ENCODE data around the gene IRAK1.
"Not testable (repeated sequence)": the region's sequence is repeated elsewhere in the genome, so short reads cannot be mapped to it uniquely, and the experiment has no call there.

IRAK1 gene

DNA sequence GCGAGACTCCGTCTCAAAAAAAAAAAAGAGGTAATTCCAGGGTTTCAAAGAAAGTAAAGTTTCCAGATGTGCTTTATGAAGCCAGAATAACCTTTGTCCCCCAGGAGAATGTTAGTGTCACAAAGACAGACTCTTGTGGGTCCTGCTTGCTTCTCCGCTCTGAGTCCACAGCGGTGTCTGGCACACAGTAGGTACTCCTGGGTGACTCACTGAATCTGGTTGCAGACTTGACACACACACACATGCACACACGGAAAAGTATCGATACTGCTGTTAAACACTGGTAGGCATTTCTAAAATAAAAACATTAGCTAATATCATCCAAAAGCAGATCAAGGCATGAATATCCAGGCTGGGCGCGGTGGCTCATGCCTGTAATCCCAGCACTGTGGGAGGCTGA lies 24.2 kb downstream of the IRAK1 start:
- TF ChIP-seq, protein P1, sequence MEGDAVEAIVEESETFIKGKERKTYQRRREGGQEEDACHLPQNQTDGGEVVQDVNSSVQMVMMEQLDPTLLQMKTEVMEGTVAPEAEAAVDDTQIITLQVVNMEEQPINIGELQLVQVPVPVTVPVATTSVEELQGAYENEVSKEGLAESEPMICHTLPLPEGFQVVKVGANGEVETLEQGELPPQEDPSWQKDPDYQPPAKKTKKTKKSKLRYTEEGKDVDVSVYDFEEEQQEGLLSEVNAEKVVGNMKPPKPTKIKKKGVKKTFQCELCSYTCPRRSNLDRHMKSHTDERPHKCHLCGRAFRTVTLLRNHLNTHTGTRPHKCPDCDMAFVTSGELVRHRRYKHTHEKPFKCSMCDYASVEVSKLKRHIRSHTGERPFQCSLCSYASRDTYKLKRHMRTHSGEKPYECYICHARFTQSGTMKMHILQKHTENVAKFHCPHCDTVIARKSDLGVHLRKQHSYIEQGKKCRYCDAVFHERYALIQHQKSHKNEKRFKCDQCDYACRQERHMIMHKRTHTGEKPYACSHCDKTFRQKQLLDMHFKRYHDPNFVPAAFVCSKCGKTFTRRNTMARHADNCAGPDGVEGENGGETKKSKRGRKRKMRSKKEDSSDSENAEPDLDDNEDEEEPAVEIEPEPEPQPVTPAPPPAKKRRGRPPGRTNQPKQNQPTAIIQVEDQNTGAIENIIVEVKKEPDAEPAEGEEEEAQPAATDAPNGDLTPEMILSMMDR (IDR thresholded peaks at IDR 0.05), result no peak
- TF ChIP-seq ZFX (IDR thresholded peaks at IDR 0.05; ENCODE audit: borderline replicate concordance), result no peak
- no peak overlapping the region for H3K27ac ChIP-seq

DNA sequence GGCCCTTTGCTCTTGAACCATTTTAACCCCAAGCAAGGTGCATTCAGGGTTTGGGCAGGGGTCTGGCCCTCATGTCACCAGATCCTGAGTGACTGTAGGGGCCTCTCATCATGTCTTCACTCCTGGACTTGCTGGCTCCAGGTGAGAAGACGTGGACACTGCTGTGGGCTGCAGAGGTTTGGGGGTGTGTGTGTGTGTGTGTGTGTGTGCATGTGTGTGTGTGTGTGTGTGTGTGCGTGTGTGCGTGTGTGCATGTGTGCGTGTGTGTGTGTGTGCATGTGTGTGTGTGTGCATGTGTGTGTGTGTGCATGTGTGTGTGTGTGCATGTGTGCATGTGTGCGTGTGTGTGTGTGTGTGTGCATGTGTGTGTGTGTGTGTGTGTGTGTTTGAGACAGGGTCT lies 25.3 kb downstream of the IRAK1 start:
- not testable (repeated sequence) for H3K27ac ChIP-seq

DNA sequence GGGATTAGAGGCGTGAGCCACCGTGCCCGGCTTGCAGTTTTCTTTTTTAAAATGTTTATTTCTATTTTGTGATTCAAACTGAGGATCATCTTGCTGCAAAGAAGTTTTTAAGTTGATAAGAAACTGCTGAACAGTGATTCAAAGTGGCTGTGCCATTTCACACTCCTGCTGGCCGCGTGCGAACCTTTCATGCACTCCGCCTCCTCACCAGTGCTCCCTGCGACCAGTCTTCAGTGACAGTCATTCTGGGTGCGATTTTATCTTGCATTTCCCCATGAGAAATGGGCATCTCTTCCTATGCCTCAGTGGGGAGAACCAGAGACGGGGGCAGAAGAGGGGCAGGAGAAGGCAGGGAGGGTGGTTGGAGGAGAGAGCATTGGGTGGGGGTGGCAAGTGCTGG lies 25.7 kb downstream of the IRAK1 start:
- H3K27ac ChIP-seq, result no peak overlapping the region
- TF ChIP-seq, protein P1 (IDR thresholded peaks at IDR 0.05), result no peak
- TF ChIP-seq ZFX (IDR thresholded peaks at IDR 0.05; ENCODE audit: borderline replicate concordance), result no peak

DNA sequence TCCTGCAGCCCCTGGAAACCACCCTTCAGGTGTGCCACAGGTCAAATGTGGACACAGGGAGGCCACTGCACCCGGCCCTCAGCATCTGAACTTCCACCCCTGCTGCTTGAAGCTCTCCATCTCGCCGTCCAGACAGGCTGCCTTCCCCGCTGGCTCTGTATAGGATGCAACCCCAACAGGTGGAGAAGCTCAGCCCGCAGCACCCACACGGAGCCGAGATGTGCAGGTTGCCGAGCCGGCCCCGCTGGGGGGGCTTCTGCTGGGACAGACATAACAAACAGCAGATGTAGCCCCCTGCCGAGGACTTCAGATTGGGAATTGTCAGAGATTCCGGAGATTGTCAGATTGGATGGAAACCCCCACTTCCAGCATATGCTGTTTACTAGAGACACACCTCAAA lies 26.6 kb downstream of the IRAK1 start:
- no peak overlapping the region for H3K27ac ChIP-seq
- TF ChIP-seq, protein P1 (IDR thresholded peaks at IDR 0.05), result no peak
- no peak for TF ChIP-seq ZFX (IDR thresholded peaks at IDR 0.05; ENCODE audit: borderline replicate concordance)

DNA sequence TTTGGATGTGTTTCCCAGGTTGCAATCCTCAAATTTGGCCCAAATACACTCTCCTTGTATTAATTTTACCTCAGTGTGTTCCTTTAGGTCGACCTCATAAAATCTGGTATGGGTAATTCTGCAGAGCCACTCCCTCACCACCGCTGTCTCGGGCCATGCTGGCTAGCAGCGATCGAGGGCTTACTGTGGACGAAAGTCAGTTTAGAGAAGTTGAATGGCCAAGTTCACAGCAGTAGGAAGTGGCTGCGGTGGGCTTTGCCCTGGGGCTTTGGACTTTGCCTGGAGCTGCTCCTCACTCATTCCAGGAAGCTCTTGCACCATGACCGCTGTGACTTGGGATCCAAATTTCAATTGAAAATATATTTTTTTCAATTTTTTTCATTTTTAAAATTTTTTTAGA lies 27.5 kb downstream of the IRAK1 start:
- no peak for TF ChIP-seq ZFX (IDR thresholded peaks at IDR 0.05; ENCODE audit: borderline replicate concordance)
- TF ChIP-seq, protein P1 (IDR thresholded peaks at IDR 0.05), result no peak

DNA sequence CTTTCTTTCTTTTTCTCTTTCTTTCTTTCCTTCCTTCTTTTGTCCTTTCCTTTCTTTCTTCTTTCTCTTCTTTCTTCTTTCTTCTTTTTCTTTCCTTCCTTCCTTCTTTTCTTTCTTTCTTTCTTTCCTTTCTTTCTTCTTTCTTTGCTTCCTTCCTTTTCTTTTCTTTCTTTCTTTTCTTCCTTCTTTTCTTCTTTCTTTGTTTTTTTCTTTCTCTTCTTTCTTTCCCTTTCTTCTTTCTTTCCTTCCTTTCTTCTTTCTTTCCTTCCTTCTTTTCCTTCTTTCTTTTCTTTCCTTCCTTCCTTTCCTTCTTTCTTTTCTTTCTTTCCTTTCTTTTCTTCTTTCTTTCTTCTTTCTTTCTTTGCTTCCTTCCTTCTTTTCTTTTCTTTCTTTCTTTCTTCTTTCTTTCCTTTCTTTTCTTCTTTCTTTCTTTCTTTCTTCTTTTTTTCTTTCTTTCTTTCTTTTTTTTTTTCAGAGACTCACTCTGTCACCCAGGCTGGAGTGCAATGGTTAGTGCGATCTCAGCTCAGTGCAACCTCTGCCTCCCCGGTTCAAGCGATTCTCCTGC lies 28.6 kb downstream of the IRAK1 start:
- no peak for TF ChIP-seq ZFX (IDR thresholded peaks at IDR 0.05; ENCODE audit: borderline replicate concordance)
- TF ChIP-seq, protein P1 (IDR thresholded peaks at IDR 0.05), result no peak
- no peak overlapping the region for H3K27ac ChIP-seq

More for the DNA sequence above, 27.5 kb downstream of the IRAK1 start:
- H3K27ac ChIP-seq, result no peak overlapping the region

DNA sequence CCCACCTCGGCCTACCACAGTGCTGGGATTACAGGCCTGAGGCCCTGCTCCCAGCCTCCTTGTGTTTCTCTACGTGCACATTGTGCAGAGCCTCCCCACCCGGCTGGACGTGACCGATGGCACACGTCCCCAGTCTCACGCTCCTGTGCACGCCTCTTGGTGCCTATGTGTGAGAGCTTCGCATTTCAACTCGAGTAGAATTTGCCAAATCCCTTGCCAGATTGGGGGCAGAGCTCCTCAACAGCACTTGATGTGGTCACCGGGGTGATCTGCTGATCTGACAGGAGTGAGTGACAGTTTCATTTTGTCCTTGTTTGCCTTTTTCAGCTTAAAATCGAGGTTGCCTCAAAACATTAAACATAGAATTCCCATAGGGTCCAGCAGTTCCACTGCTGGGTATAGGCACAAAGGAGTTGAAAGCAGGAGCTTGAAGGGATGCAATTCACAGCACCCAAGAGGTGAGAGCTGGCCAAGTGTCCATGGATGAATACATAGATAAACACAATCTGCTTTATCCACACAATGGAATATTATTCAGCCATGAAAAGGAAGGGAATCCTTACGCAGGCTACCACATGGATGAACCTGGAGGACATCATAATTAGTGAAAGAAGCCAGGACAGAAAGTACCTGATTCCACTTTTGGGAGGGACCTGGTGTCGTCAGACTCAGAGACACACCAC lies 29.6 kb downstream of the IRAK1 start:
- TF ChIP-seq ZFX (IDR thresholded peaks at IDR 0.05; ENCODE audit: borderline replicate concordance), result no peak
- H3K27ac ChIP-seq, result no peak overlapping the region

DNA sequence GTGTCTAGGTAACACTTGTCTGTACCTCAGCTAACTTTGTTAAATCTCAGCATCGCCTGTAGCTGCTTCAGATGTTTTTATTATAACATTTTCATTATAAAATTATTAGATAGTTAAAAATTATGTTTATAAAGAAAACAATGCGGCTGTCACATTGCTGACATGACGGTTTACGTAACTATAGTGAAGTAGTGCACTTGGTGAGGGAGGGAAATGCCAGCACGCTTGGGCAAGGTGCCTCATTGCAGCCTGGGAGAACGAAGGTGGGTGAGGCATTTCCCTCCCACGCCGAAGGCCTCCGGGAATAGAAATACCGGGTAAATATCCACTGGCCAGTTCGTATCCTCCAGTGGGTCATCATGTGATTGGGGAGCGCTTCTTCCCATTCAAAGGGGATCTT lies 31.2 kb downstream of the IRAK1 start:
- TF ChIP-seq, protein P1 (IDR thresholded peaks at IDR 0.05), result no peak
- no peak for TF ChIP-seq ZFX (IDR thresholded peaks at IDR 0.05; ENCODE audit: borderline replicate concordance)
- no peak overlapping the region for H3K27ac ChIP-seq

Data from 22Rv1 (cell line).